HEK293T (cell line): ENCODE data around the gene AGAP1.

Experiments used
- CTCF ChIA-PET: fragments of 350-600 bp; formaldehyde crosslinking; extraction: SDS; loops from one replicate; lab custom pipeline; 2021; ENCODE audit warnings: antibody characterized with exemption, inconsistent platforms; lab: Yijun Ruan, JAX
- POLR2A ChIA-PET: fragments of 350-600 bp; formaldehyde crosslinking; extraction: SDS; loops from one replicate; lab custom pipeline; 2020; ENCODE audit warnings: antibody characterized with exemption, inconsistent platforms; lab: Yijun Ruan, JAX
- DNase-seq: peaks from one replicate; pipeline ENCODE4 v3.0.0; 2012; ENCODE audit warnings: mixed read lengths; ENCODE audit errors: extremely low spot score
- ARNT ChIP-seq: fragments of 450-650 bp; IDR thresholded peaks from 2 replicates; pipeline ENCODE4 v1.6.1; 2017; ENCODE audit warnings: mild to moderate bottlenecking
- BHLHE40 ChIP-seq: fragments of 450-650 bp; IDR thresholded peaks from 2 replicates; pipeline ENCODE4 v1.6.1; 2016; ENCODE audit warnings: mild to moderate bottlenecking, moderate library complexity, borderline replicate concordance
- CTBP1 ChIP-seq: fragments of 450-650 bp; IDR thresholded peaks from 2 replicates; pipeline ENCODE4 v1.6.1; 2016; ENCODE audit warnings: borderline replicate concordance
- ELF4 ChIP-seq: fragments of 450-650 bp; IDR thresholded peaks from 2 replicates; pipeline ENCODE4 v1.6.1; 2017; ENCODE audit warnings: antibody characterized with exemption
- FOXA1 ChIP-seq: fragments of 450-650 bp; IDR thresholded peaks from 2 replicates; pipeline ENCODE4 v1.6.1; 2016; ENCODE audit warnings: mild to moderate bottlenecking
- FOXK2 ChIP-seq: fragments of 450-650 bp; IDR thresholded peaks from 2 replicates; pipeline ENCODE4 v1.6.1; 2016; ENCODE audit warnings: mild to moderate bottlenecking
- FOXM1 ChIP-seq: fragments of 450-650 bp; IDR thresholded peaks from 2 replicates; pipeline ENCODE4 v1.6.1; 2017; ENCODE audit warnings: mild to moderate bottlenecking, borderline replicate concordance
- HDGF ChIP-seq: fragments of 450-650 bp; IDR thresholded peaks from 2 replicates; pipeline ENCODE4 v1.6.1; 2017; ENCODE audit warnings: antibody characterized with exemption, borderline replicate concordance
- L3MBTL2 ChIP-seq: fragments of 450-650 bp; conservative IDR thresholded peaks from 2 replicates; pipeline ENCODE4 v1.6.1; 2016; ENCODE audit warnings: mild to moderate bottlenecking
- LEF1 ChIP-seq: fragments of 450-650 bp; IDR thresholded peaks from 2 replicates; pipeline ENCODE4 v1.6.1; 2017; ENCODE audit warnings: mild to moderate bottlenecking, borderline replicate concordance
- NFRKB ChIP-seq: fragments of 450-650 bp; IDR thresholded peaks from 2 replicates; pipeline ENCODE4 v1.6.1; 2016; ENCODE audit warnings: mild to moderate bottlenecking, moderate library complexity
- SP1 ChIP-seq: fragments of 450-650 bp; IDR thresholded peaks from 2 replicates; pipeline ENCODE4 v1.6.1; 2017
- SUZ12 ChIP-seq: fragments of 450-650 bp; IDR thresholded peaks from 2 replicates; pipeline ENCODE4 v1.6.1; 2016; ENCODE audit warnings: mild to moderate bottlenecking
- TARDBP ChIP-seq: fragments of 450-650 bp; IDR thresholded peaks from 2 replicates; pipeline ENCODE4 v1.6.1; 2016
- ZNF384 ChIP-seq: fragments of 450-650 bp; IDR thresholded peaks from 2 replicates; pipeline ENCODE4 v1.6.1; 2016
- TF ChIP-seq, protein P1 (sequence below): fragments of 450-650 bp; IDR thresholded peaks from 2 replicates; pipeline ENCODE4 v1.6.1; 2016

Gene AGAP1

DNA sequence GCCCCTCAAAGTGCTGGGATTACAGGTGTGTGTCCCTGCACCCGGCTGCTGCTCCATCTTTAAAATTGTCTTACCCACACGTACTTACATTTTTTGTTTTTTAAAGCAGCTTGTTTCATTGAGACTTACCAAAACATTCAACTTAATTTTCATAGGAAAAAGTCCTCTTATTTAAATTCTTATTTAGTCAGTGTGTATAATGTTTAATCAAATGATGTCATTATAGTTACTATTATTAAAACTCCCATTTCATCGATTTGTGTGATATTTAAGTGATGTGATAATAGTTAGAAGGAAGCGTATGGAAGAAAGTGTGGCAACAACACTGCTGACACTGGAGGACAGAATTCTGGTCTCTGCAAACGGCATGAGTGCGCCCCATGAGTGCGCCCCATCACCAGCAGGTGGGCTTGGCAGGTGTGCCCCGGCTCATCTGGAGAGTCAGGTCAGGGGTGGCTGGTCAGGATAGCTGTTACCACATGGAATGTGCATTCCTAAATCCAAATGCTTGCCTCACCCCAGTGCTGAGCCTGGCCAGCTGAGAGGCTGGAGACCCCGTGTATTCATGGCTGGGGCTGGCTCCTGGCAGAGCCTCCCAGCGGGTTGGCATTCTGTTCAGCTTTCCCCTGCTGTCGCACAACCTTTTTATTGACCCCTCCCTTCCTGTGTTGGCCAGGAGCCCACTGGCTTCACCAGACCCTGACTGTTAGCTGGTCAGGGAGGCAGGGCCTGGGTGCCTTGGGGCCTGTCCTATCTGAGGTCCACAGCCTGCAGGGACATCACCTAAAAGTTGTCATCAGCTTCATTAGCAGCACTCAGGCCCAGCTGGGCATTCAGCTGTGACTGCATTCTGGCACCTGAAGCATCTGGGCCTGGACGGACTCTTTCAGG lies 79.7 kb downstream of the AGAP1 start:
- ChIA-PET CTCF (no interaction called here), POLR2A (no interaction called here)
- no peak for TF ChIP-seq FOXK2
- TF ChIP-seq SP1, result no peak
- TF ChIP-seq, protein P1, sequence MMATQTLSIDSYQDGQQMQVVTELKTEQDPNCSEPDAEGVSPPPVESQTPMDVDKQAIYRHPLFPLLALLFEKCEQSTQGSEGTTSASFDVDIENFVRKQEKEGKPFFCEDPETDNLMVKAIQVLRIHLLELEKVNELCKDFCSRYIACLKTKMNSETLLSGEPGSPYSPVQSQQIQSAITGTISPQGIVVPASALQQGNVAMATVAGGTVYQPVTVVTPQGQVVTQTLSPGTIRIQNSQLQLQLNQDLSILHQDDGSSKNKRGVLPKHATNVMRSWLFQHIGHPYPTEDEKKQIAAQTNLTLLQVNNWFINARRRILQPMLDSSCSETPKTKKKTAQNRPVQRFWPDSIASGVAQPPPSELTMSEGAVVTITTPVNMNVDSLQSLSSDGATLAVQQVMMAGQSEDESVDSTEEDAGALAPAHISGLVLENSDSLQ, result no peak
- no peak for TF ChIP-seq FOXA1
- TF ChIP-seq NFRKB, result no peak
- no peak for TF ChIP-seq TARDBP
- no peak for TF ChIP-seq ZNF384
- no peak for TF ChIP-seq CTBP1
- no peak for TF ChIP-seq ELF4
- no peak for TF ChIP-seq ARNT
- no peak for TF ChIP-seq SUZ12
- no peak for TF ChIP-seq BHLHE40
- no peak for TF ChIP-seq LEF1
- no peak for TF ChIP-seq HDGF
- no peak for TF ChIP-seq FOXM1
- no peak for TF ChIP-seq L3MBTL2
- DNase-seq, result no peak

GRCh38 chr2:235575431-235575830 lies 81.6 kb downstream of the AGAP1 start:
- TF ChIP-seq ELF4 (no peak), BHLHE40 (no peak), L3MBTL2 (no peak), CTBP1 (no peak), LEF1 (no peak), FOXK2 (no peak), SP1 (no peak), FOXA1 (no peak), TARDBP (no peak), FOXM1 (no peak), SUZ12 (no peak)
- DNase-seq, result no peak
- POLR2A ChIA-PET, result no interaction called here
- CTCF ChIA-PET, result no interaction called here

DNA sequence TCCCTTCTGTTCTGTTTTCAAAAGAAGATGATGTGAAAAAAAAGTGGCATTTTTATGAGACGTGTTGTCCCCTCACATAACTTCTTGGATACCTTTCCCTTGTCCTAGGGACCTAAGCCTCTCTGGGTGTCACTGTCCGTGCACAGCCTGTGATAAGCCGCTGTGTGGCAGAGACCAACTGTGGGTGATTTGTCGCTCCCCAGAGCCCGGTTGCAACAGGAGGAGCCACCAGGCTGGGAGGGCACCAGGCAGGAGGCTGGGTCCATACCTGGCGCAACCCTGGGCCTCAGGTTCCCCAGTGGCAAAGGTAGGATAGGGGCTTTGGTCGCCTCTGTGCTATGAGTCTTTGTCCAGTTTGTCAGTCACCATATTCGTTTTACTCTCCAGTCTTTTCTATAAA lies 82.1 kb downstream of the AGAP1 start:
- no peak for TF ChIP-seq CTBP1
- TF ChIP-seq TARDBP, result no peak
- no peak for TF ChIP-seq L3MBTL2
- no peak for TF ChIP-seq FOXM1
- TF ChIP-seq HDGF, result no peak
- no peak for TF ChIP-seq NFRKB
- TF ChIP-seq ELF4, result no peak
- no peak for TF ChIP-seq FOXK2
- TF ChIP-seq SP1, result no peak
- TF ChIP-seq ARNT, result no peak
- TF ChIP-seq LEF1, result no peak
- no peak for TF ChIP-seq BHLHE40
- TF ChIP-seq, protein P1, result no peak
- no peak for TF ChIP-seq ZNF384
- TF ChIP-seq FOXA1, result no peak
- ChIA-PET CTCF (no interaction called here), POLR2A (no interaction called here)
- no peak for DNase-seq

DNA sequence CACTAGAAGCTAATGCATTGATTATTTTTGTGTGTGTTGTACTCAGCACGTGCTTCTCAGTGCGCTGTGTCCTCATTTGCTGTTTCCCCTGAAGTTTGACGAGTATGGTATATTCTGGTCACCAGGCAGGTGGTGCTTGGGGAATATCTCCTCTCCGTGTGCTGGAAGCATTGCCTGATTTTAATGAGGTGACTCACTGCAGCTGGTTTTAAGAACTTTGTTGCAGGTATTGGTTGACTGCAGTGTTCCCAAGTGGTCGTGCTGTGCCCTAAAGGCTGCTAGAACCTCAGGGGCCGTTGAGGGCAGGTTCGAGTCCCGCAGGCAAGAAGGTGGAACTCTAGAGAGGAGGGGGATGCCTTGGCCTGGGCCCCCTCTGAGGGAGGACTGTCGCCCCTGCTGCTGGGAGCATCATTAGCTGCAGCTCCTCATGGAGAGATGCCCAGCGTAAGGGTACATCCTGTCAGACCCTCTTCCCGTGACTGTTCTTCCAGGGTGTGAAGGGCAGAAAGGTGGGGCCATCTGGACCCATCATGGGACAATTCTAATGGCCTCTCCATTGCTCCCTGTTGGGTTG lies 82.6 kb downstream of the AGAP1 start:
- CTCF ChIA-PET, result no interaction called here
- TF ChIP-seq FOXK2, result no peak
- POLR2A ChIA-PET, result no interaction called here
- DNase-seq, result no peak

DNA sequence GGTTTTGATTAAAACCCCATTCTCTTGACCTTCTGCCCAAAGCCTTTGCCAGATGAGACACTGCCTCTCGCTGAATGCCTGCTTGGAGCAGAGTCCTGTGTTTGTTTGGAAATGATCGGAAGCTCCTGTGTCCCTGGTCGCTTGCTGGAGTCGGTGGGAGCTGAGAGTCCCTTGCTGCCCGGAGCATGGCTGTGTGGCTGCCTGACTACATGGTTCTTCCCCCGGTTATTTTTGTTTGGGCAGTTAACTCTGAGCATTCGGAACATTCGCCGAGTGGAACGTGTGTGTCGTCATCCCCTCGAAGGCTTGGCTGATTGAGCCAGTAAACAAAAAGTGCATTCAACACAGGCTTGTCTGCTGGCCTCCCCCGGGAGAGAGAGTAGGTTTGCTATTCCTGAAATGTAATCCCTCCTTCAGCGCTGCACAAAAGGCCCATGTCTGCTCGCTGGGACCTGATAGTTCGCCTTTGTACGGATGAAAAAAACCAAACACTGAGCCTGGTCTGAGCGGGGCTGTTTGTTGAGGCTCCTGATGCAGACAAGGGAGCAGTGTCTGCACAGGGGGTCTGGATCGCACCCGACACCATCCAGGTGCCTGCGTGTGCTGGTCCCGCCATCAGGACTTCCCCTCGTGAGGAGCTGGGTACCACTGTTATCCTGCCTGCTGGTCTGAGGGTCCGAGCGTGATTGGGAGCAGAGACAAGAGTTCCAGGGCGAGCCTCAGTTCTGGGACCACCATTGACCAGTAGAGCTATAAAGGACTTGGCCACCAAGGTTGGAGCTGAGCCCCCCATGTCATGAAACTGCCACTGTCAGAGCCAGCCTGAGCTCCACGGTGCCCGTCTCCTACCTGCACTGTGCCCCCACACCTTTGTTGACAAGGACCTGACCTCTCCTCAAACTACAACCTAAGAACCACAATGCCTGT lies 83.8 kb downstream of the AGAP1 start:
- POLR2A ChIA-PET, result no interaction called here
- CTCF ChIA-PET, result interaction anchor here (0.7 kb wide), 1 partner anchor 69 kb away, joined by 3 read pairs; no protein-coding TSS in a partner anchor
- TF ChIP-seq LEF1, result no peak
- no peak for TF ChIP-seq NFRKB
- TF ChIP-seq HDGF, result no peak
- TF ChIP-seq CTBP1, result no peak
- no peak for TF ChIP-seq L3MBTL2
- no peak for TF ChIP-seq TARDBP
- no peak for TF ChIP-seq ELF4
- no peak for TF ChIP-seq FOXM1
- TF ChIP-seq FOXA1, result no peak
- no peak for DNase-seq

DNA sequence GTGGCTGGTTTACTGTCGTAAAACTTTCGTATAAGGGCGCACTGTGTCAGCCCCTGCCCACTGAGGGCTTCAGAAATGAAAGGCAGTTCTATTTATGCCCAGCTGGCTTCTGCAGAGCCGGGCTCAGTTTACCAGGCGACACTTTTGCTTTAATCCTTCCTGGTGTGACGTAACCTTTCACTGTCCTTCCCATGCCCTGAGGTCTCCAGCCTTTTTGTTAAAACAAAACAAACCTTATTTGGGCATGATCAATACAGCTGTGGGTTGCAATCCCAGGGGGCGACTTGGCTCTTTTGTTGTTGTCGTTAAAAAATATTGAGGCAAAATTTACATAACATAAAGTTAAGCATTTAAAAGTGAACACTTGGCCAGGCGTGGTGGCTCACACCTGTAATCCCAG lies 85.3 kb downstream of the AGAP1 start:
- ChIA-PET POLR2A (no interaction called here), CTCF (no interaction called here)
- DNase-seq, result no peak
- no peak for TF ChIP-seq ARNT
- TF ChIP-seq FOXM1, result no peak
